GM19351 (cell line): Measurements from ENCODE around the gene EYA2.
"Not testable (repeated sequence)": the region's sequence is repeated elsewhere in the genome, so short reads cannot be mapped to it uniquely, and the experiment has no call there.

ENCODE experiments used
- ATAC-seq: cut with Tn5 transposase; IDR thresholded peaks from one replicate; pipeline ENCODE4 v1.9.1; 2021; ENCODE audit warnings: mild to moderate bottlenecking, moderate library complexity; ENCODE audit not compliant: unreplicated experiment

EYA2 gene

DNA sequence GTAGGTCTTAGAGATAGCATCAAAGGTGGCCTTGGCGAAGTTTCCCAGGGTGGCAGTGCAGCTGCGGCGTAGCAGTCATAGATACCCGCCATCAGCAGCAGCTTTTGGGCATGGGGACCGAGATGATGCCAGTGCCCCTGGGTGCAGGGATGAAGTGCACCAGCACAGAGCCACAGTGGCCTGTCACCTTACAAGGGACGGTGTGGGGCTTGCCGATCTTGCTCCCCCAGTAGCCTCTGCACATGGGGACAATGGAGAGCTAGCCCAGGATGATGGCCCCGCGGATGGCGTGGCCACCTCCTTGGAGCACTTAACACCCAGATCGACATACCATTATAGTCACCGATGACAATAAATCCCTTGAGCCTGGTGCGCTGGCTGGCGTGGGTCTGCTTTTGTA is 266.3 kb downstream of the EYA2 start:
- ATAC-seq, result no peak

DNA sequence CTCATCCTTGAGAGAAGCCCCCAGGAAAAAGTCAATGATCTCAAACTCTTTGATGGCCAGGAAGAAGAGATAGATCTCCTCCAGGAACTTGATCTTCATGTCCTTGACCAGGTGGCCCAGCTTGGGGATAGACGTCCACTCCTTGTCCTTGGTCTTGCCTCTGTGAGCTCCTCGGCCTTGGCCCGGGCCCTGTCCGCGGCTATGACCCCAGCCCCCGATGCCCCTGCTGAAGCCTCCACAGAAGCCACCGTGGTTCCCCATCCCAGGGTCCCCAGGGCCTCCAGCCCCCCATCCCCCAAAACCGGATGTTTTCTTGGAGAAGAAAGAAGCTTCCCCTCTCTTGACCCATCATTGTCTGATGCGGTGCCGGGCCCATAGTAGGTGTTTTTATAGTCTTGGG is 266.8 kb downstream of the EYA2 start:
- ATAC-seq, result no peak

DNA sequence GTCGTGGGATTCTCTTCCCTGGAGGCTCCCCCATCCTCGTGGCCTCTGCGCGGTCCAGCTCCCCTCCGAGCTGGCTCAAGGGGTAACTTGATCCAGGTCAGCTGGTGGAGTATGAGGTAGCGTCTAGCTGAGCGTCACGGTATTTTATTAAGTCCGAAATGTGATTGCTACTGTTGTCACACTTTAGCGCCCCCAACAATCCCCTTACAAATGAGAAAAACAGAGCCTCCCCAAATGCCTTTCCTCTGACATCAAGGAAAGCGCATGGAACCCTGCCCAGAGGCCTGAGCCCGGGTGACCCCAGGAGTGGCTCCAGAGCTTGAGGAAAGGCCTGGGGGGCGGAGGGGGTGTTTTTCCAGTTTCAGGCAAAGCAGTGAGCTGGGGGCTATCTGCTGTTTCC is 269.5 kb downstream of the EYA2 start:
- no peak for ATAC-seq

DNA sequence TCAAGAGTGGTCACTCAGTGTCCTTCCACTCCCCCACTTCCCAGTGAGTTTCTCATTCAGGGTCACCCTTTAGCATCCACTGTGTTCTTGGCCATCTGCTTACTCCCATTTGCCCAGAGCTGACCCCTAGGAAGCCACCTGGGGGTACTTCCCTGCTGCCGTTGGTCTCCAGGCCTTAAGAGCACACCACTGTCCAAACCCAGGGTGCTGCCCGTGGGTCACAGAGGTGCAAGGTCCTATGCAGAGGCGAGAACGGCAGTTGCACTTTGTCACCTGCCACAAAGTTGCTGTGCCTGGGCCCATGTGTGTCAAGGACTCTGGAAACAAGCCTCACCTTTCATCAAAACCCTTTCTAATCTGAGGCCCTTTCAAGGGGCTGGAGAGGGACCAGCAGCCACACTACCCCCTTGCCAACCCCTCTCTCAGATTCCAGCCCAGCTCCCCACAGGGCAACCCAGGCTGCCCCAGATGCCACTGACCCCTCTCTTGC is 270.8 kb downstream of the EYA2 start:
- no peak for ATAC-seq

DNA sequence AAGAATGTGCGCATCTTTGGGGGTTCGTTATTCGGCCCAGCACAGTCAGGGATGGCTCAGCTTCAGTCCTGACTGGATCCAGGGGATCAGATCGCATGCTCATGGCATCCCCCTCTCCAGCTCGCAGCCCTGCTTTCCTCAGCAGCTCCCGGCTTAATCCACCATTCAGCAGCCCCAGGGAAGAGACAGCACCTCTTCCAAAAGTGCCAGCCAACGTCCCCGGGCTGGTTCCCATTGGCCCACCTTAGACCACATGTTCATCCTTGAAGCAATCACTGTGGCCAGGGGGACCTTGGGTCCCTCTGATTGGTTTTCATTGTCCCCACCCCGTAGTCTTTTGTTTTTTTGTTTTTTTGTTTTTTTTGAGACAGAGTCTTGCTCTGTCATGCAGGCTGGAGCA is 273.2 kb downstream of the EYA2 start:
- no peak for ATAC-seq

DNA sequence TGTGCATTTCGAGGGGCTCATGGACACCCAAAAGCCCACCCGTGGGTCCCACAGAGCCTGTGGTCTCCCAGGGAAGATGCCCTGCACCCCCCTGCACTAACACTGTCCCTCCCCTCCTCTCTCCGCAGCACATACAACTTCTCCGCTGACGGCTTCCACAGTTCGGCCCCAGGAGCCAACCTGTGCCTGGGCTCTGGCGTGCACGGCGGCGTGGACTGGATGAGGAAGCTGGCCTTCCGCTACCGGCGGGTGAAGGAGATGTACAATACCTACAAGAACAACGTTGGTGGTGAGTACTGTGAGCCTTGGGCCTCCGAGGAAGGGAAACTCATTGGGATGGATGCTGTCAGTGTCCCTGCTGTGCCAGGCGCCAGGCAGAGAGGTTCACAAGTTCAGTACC is 277.9 kb downstream of the EYA2 start:
- ATAC-seq, result no peak

DNA sequence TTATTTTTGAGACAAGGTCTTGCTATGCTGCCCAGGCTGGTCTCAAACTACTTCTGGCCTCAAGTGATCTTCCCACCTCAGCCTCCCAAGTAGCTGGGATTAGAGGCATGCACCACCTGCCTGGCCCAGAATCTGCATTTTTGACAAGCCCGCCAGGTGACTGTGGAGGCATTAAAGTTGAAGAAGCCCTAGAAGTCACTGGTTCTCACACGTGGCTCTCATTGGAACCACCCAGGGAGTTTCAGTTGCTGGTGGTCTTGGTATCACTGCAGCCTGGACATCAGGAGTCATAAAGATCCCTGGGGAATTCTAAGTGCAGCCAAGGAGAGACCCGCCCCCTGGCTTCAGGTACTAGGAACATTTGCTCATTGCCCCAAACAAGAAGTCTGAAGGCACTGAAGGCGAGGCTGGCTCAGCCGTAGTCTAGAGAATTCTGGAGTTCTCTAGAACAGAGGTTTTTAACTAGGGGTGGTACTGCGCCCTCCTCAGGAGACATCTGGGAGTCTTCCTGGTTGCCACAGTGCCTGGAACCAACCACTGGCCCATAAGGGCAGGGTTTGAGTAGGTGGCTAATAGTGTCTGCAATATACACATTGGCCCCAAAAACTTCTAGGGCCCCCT is 279.1 kb downstream of the EYA2 start:
- ATAC-seq, result no peak

DNA sequence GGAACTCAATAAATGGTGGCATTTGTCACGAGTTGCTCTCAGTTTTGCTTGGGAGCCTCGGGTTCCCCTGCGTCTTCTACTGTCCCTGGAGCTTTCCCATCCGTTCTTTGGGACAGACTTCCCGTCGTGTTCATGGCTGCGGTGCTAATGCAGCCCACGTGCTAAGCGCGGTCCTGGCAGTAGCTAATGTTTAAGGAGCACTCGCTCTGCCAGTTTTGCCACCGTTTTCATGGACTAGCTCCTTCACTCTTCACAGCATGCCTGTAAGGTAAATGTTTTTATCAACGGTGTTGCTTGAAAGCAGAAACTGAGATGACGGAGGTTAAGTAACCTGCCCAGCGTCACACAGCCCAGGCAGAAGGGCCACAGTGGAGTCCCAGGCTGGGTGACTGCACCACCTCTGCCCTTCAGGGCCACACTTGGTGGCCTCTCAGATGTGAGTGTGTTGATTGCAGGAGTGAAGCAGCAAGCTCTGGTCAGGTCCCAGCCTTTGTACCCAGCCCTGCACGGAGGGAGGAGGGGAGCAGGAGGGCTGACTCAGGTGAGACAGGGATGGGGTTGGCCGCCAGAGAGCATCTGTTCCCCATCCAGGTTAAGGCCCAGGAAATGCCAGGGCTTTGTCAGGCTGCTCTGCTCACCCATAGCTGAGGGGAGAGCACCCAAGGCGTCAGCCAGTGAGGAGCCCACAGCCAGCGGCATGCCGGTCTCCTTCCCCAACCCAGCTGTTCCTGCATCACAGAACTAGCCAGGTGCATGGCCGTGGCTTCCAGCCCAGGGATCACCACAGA is 280.0 kb downstream of the EYA2 start:
- no peak for ATAC-seq

DNA sequence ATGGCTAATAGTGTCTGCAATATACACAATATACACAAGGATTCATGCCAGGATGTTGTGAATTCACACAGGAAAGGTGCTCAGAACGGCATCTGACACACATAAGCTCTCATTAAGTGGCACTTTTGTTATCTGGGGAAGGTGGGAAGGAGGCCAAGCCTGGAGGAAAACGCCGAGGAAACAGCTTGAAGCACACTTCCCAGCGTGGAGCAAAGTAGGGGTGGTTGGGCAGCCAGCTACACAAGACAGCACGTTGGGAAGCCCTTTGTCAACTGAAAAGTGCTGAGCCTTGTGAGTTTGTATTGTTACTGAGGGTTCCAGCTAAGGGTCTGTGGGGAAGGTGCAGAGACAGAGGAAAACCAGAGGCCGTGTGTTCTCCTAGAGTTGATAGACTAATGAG is 280.9 kb downstream of the EYA2 start:
- ATAC-seq, result no peak

DNA sequence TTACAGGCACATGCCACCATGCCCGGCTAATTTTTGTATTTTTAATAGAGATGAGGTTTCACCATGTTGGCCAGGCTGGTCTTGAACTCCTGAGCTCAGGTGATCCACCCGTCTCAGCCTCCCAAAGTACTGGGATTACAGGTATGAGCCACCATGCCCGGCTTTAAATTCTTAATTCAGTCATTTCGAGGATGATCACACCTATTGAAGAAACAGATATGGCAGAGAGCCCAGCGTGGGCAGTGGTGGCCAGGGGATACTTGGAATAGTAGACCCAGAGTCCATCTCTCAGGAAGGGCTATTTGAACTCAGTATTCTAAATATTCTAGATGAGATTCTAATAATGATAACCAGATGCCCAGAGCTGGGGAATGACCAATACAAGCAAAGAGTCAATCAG is 281.6 kb downstream of the EYA2 start:
- not testable (repeated sequence) for ATAC-seq

DNA sequence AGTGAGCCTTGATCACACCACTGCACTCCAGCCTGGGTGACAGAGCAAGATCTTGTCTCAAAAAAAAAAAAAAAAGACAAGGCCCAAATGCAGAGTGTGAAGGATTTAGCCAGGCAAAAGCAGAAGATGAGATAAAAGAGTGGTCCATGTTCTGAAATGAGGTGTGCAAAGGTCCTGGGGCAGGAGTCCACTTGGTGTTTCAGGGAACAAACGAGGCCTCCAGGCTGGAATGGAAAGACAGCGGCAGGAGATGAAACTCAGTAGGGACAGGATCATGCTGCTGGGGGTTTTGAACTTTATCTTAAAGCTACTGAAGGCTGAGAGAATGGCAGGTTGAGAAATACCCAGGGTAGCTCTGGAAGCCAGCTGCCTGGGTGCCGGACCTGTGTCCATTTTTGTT is 283.6 kb downstream of the EYA2 start:
- no peak for ATAC-seq

DNA sequence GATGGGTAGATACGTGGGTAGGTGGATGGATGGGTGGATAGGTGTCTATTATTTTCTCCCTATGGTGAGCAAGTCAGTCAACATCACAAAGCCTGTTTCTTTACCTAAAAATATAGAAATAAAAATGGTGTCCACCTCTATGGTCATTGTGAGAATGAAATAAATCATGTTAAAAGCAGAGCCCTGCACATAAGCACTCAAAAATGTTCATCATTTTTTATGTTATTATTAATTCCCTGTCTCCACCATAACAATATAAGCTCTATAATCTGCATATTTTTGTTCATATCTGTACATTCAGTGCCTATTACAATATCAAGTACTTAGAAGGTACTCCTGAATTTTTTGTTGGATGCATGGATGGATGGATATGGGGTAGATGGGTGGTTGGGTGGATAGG is 284.2 kb downstream of the EYA2 start:
- no peak for ATAC-seq

DNA sequence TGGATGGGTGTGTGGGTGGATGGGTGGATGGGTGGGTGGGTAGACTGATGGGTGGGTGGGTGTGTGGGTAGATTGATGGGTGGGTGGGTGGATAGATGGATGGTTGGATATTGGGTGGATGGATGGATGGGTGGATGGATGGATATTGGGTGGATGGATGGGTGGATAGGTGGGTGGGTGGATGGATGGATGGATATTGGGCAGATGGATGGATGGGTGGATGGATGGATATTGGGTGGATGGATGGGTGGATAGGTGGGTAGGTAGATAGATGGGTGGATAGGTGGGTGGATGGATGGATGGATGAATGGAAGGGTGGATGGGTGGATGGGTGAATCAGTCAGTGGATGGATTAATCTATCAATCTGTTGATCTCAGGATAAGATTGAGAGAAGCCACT is 284.6 kb downstream of the EYA2 start:
- ATAC-seq, result no peak

DNA sequence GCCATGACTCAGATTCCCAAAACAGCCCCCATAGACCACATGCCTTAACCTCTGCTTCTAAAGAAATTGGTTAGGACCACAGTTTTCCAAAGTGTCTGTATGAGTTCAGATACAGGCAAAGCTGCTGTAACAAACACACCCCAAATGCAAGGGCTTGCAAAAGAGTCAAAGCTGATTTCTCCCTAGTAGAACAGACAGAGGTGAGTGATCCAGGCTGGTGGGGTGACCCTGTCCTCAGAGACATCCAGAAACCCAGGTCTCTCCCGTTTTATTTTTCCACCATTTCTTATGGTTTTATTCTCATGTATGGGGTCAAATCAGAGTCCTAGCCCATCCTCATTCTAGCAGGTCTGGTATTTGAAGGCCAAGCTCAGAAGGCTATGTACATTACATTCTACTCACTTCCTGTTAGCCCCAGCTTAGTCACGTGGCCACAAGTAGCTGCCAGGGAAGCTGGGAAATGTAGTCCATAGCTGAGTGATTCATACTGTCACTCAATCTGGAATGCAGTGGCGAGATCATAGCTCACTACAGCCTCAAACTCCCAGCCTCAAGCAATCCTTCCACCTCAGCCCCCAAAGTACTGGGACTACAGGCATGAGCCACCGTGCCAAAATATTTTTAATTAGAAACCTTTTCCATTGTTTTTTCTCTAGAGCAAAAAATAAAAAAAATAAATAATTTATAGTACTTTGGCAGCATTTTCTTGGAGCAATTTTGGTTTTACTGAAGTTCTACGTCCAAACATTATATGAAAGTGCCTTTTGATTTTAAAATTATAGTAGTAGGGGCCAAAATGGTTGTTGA is 286.6 kb downstream of the EYA2 start:
- no peak for ATAC-seq

DNA sequence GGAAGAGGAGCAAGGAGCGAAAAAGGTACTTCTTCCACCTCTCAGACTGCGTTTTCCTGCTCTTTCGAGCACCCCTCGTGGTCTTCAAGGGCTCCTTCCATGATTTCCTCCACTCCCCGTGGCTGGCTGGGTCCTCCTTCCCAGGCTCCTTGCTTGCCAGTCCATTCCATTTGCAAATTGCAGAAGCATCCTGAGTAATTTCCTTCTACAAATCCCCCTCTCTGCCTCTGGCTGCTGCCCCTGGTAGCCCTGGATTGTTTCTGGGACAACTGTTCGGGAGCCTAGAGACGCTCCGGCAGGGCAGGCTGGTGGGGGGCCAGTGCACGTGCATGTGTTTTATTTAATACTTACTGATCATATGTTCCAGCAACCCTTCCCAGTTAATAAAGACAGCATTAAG is 288.7 kb downstream of the EYA2 start:
- no peak for ATAC-seq

DNA sequence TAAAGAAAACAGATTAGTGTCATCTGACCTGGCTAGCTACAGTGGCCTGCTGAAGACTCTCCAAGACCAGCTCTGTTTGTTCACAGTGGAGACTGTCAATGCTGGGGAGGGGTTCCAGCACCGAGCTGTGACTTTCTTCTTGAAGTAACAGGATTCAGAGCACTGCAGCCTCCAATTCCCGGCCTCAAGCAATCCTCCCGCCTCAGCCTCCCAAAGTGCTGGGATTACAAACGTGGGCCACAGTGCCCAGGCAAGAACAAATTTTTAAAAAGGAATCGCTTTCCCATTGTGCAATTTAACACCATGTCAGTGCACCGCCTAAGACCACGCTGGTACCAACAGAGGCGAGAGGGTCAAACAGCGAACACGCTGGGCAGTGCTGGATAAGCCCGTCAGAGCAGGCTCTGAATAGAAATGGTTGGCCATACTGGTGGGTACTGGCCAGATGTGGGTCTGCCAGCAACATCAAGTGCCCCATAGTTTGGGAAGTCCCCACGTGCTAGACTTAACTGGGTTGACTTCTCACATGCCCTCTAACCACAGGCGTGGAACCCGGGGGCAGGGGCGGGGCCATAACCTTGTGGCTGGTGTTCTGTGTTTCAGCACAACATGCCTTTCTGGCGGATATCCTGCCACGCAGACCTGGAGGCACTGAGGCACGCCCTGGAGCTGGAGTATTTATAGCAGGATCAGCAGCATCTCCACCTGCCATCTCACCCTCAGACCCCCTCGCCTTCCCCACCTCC is 293.0 kb downstream of the EYA2 start:
- no peak for ATAC-seq

DNA sequence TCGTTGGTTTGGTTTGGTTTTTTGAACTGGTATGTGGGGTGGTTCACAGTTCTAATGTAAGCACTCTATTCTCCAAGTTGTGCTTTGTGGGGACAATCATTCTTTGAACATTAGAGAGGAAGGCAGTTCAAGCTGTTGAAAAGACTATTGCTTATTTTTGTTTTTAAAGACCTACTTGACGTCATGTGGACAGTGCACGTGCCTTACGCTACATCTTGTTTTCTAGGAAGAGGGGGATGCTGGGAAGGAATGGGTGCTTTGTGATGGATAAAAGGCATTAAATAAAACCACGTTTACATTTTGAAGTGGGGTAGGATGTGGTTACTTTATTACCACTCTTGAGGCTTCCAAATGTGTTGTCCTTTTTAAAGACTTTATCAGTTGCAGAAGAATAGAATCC is 293.9 kb downstream of the EYA2 start:
- ATAC-seq, result no peak

DNA sequence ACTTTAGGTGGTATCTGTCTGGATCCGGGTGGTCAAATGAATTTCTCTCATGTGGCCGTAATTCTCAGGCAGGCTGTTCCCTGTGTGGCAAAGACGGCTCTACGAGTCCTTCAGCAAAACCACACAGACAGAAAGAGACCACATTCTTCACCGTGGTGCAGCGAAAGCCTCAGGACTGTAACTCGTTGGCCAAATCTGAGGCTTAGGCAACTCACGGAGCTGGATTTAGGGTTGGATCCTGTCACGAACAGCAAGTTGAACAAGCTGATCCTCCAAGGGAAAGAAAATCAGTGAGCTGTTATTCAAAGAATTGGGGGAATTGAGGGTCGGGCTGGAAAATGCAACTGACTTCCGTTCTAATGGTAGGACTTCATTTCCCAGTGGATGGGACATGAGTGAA is 294.4 kb downstream of the EYA2 start:
- ATAC-seq, result no peak

DNA sequence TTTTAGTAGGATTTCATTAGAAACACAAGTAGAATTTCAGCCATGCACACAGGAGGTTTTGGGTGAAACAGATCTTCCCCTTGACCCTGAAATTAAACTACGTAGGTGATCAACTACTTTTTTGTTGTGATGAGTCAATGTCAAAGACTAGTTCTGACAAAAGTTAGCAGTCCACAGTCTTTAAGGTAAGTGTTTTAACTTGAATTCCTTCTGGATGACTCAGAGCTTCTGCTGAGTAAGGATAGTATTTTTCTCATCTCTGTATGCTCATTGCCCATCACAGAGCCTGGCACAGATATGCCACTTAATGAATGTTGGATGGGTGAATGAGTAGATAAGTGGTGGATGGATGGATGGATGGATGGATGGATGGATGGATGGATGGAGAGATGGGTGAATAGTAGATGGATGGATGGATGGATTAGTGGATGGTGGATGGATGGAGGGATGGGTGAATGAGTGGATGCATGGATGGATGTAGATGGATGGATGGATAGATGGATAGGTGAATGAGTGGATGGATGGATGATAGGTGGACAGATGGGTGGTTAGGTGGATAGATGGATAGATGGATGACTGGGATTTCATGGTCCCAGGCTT is 296.5 kb downstream of the EYA2 start:
- no peak for ATAC-seq

DNA sequence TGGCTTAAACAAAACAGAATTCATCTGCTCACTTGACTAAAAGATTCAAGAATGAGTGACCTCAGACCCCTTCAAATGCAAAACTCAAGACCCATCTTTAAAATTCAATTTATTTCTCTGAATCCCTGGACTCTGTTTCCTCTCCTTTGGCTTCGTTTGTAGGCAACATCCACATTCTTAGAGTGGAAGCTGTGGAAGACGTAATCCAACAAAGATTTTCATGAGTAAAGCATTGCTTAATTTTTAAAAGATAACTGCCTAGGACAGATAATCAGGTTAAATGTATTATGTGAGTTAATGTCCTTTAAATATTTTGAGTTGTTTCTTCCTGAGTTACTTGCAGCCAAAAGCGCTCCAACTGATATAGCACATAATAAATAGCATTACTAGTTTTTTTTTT is 297.3 kb downstream of the EYA2 start:
- no peak for ATAC-seq

DNA sequence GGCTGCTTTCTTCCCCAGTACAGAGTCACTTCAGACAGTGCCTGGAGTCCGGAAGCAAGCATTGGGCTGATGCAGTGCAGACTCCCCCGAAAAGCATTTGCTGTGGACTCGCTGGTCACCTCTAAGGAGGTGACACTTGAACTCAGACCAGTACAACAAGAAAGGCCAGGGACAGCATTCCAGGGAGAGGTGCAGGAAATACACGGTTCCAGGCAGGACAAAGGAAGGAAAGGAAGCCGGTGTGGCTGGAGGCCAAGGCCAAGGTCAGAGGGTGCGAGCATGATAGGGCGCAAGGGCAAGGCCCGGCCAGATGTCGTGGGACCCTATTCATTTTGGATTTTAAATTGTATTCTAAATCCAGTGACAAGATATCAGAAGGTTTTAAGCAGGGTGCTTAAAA is 300.9 kb downstream of the EYA2 start:
- no peak for ATAC-seq
